ENCODE results near the gene DEDD2.

DEDD2 gene

DNA sequence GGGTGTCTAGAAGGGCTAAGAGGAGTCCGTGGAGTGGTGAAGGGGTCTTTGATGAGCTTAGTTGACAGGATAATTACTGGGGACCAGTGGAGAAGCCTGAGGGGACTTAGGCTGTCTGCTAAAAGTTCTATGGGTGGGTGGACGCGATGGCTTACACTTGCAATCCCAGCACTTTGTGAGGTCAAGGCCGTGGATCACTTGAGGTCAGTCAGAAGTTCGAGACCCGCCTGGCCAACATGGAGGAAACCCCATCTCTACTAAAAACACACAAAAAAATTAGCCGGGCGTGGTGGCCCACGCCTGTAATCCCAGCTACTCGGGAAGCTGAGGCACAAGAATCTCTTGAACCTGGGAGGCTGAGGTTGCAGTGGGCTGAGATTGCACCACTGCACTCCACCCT is 27.8 kb upstream of the DEDD2 start:
- H2BK15ac ChIP-seq (replicated peaks; ENCODE audit: low read depth) = no peak overlapping the region
- no peak for DNase-seq
- H3K9ac ChIP-seq (ENCODE audit: low read length) = peak overlapping the region; percentile 28
- H4K8ac ChIP-seq (ENCODE audit: low read depth, low read length) = no peak overlapping the region
- H2AK5ac ChIP-seq (ENCODE audit: low read length) = no peak overlapping the region
- H3K4me3 ChIP-seq (ENCODE audit: low read length) = no peak overlapping the region
- H3K23ac ChIP-seq (ENCODE audit: low read length) = no peak overlapping the region
- H3K18ac ChIP-seq (ENCODE audit: low read length) = no peak overlapping the region
- H3K79me1 ChIP-seq (ENCODE audit: low read length) = peaks cover 18% of the 10 kb centered on the region
- peak overlapping the region; percentile 49 for H3K56ac ChIP-seq (ENCODE audit: low read length)
- H3K27me3 ChIP-seq (ENCODE audit: insufficient read depth, low read length, poor library complexity) = no peaks in the 10 kb centered on the region
- no peaks in the 10 kb centered on the region for H3K4me1 ChIP-seq (ENCODE audit: control insufficient read depth, low read depth, low read length)
- H3K36me3 ChIP-seq (ENCODE audit: control insufficient read depth, insufficient read depth, low read length) = peaks cover 8% of the 10 kb centered on the region
- no peak overlapping the region for H4K5ac ChIP-seq (ENCODE audit: low read length)
- H3K4me2 ChIP-seq (ENCODE audit: low read length) = no peak overlapping the region
- no peak overlapping the region for H2BK5ac ChIP-seq (ENCODE audit: low read length)
- no peak overlapping the region for H3K4ac ChIP-seq (ENCODE audit: low read depth, low read length)
- H3K27ac ChIP-seq (ENCODE audit: low read depth, low read length) = no peak overlapping the region
- no CpG with 5 or more reads among the region's 10 CpGs for whole genome bisulfite sequencing (ENCODE audit: extremely low coverage, insufficient coverage, low lambda C conversion rate)
- peaks cover 14% of the 10 kb centered on the region for H3K79me2 ChIP-seq (ENCODE audit: control insufficient read depth, insufficient read depth, low read length)
- no peak overlapping the region for H2BK120ac ChIP-seq (ENCODE audit: low read depth, low read length)

DNA sequence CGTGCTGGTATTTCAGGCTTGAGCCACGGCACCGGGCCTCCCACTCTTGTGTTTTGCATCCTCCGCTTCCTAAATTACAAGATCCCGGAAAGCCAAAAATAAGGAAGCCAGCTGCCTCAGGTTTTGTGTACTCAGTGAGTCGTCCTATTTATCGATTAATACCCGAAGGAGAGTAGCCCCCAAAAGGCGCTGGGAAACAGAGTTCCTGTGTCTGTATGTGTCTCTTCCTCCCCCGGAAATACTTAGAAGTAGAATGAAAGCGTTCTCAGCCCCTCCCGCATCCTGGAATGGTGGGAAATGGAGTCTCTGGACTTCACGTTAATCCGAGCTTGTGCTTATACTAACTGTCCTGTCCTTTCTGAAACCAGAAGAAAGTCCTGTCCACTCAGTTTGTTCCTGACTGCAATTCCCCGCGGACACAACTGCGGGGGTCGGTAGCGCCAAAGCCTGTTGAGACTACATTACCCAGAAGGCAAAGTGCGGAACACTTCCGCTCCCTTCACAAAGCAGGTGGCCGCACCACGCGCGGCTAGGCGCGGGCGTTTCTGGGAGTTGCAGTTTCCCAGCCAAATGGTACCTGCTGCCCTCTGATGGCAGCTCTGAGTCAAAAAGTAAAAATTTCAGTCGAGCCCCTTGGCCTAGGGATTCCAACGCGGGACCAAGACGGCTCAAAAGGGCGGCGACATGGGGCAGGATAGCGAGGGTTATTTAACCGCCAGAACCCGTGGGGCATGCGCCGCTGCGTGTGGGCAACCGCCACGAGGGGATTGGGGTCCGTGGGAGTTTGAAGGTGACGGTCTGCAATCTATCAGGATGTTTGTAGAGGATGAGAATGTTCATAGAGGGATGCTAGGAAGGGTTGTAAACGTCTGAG is 27.1 kb upstream of the DEDD2 start:
- no CpG with 5 or more reads among the region's 45 CpGs for WGBS (ENCODE audit: extremely low coverage, insufficient coverage, low lambda C conversion rate)
- DNase-seq = peak; percentile 98
- H2BK120ac ChIP-seq (ENCODE audit: low read depth, low read length) = no peak overlapping the region
- peak overlapping the region; percentile 19 for H3K18ac ChIP-seq (ENCODE audit: low read length)
- H3K4me1 ChIP-seq (ENCODE audit: control insufficient read depth, low read depth, low read length) = no peaks in the 10 kb centered on the region
- H3K56ac ChIP-seq (ENCODE audit: low read length) = peak overlapping the region; percentile 71
- no peak overlapping the region for H4K8ac ChIP-seq (ENCODE audit: low read depth, low read length)
- peak overlapping the region; percentile 66 for H3K9ac ChIP-seq (ENCODE audit: low read length)
- no peak overlapping the region for H2AK5ac ChIP-seq (ENCODE audit: low read length)
- H4K5ac ChIP-seq (ENCODE audit: low read length) = no peak overlapping the region
- H2BK5ac ChIP-seq (ENCODE audit: low read length) = no peak overlapping the region
- H3K79me2 ChIP-seq (ENCODE audit: control insufficient read depth, insufficient read depth, low read length) = peaks cover 12% of the 10 kb centered on the region
- peak overlapping the region; percentile 26 for H3K4ac ChIP-seq (ENCODE audit: low read depth, low read length)
- no peak overlapping the region for H3K27ac ChIP-seq (ENCODE audit: low read depth, low read length)
- peaks cover 17% of the 10 kb centered on the region for H3K79me1 ChIP-seq (ENCODE audit: low read length)
- H3K4me2 ChIP-seq (ENCODE audit: low read length) = peak overlapping the region; percentile 70
- peaks cover 4% of the 10 kb centered on the region for H3K36me3 ChIP-seq (ENCODE audit: control insufficient read depth, insufficient read depth, low read length)
- no peaks in the 10 kb centered on the region for H3K27me3 ChIP-seq (ENCODE audit: insufficient read depth, low read length, poor library complexity)
- no peak overlapping the region for H2BK15ac ChIP-seq (replicated peaks; ENCODE audit: low read depth)
- no peak overlapping the region for H3K23ac ChIP-seq (ENCODE audit: low read length)
- peak overlapping the region; percentile 5 for H3K4me3 ChIP-seq (ENCODE audit: low read length)

DNA sequence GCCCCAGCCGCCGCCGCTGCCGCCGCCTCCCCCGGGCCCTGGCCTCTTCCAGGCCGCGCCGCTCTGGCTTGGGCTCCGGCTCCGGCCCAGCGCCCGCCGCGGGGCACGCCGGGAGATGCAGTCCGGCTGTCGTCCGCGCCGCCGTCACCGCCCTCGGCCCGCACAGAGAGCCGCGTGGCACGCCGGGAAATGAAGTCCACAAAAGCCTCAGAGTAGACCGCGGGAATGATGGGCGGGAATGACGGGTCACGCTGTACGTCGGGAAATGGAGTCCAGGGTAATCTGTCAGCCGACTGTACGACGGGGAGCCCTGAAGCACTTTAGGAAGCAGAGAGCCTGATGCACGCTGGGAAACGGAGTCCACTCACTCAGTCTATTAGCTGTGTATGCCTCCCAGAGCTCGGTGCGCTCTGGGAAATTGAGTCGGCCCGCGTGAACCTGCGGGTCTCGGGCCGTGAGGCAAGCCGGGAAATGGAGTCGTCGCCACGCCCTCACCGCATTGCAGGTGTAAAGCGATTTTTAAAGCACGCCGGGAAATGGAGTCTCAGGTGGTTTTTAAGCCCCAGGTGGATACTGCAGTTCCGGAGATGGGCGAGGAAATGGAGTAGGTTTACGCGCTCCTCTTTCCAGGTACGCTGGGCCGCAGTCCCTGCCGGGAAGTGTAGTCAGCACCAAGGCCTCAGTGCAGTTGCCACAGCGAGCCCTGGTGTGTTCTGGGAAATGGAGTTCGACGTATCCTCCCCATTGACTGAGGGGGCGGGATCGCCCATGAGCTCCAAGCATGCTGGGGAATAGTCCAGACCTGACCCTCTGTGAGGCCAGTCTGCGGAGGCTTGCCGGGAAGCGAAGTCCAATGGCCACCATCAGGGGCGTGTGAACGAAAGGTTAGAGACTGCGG is 25.3 kb upstream of the DEDD2 start, which contains the start of gene GSK3A:
TSS of gene GSK3A (minus strand) at position 91 of the 898 bp plus-strand sequence. CDS start 137 bp downstream, outside the sequence.
- Histone ChIP-seq H3K4me3 (ENCODE audit: low read length) (peak within 1 kb of the TSS; percentile 88), H4K5ac (ENCODE audit: low read length) (peak within 1 kb of the TSS; percentile 84), H3K27me3 (ENCODE audit: insufficient read depth, low read length, poor library complexity) (no peaks in the 10 kb centered on the region), H3K4ac (ENCODE audit: low read depth, low read length) (peak within 1 kb of the TSS; percentile 74), H3K79me1 (ENCODE audit: low read length) (peaks cover 20% of the 10 kb centered on the region), H3K4me1 (ENCODE audit: control insufficient read depth, low read depth, low read length) (no peaks in the 10 kb centered on the region), H2BK5ac (ENCODE audit: low read length) (peak within 1 kb of the TSS; percentile 44), H3K27ac (ENCODE audit: low read depth, low read length) (peak within 1 kb of the TSS; percentile 37), H3K36me3 (ENCODE audit: control insufficient read depth, insufficient read depth, low read length) (peaks cover 3% of the 10 kb centered on the region), H3K23ac (ENCODE audit: low read length) (no peak within 1 kb of the TSS), H3K4me2 (ENCODE audit: low read length) (peak within 1 kb of the TSS; percentile 58), H3K18ac (ENCODE audit: low read length) (peak within 1 kb of the TSS; percentile 96), H2BK120ac (ENCODE audit: low read depth, low read length) (peak within 1 kb of the TSS; percentile 61), H3K56ac (ENCODE audit: low read length) (peak within 1 kb of the TSS; percentile 93), H4K8ac (ENCODE audit: low read depth, low read length) (no peak within 1 kb of the TSS), H3K79me2 (ENCODE audit: control insufficient read depth, insufficient read depth, low read length) (peaks cover 12% of the 10 kb centered on the region), H2AK5ac (ENCODE audit: low read length) (peak within 1 kb of the TSS; percentile 22), H2BK15ac (replicated peaks; ENCODE audit: low read depth) (no peak within 1 kb of the TSS), H3K9ac (ENCODE audit: low read length) (peak within 1 kb of the TSS; percentile 95)
- DNase-seq = peak; percentile 100
- WGBS (ENCODE audit: extremely low coverage, insufficient coverage, low lambda C conversion rate) = no CpG with 5 or more reads among the region's 76 CpGs

DNA sequence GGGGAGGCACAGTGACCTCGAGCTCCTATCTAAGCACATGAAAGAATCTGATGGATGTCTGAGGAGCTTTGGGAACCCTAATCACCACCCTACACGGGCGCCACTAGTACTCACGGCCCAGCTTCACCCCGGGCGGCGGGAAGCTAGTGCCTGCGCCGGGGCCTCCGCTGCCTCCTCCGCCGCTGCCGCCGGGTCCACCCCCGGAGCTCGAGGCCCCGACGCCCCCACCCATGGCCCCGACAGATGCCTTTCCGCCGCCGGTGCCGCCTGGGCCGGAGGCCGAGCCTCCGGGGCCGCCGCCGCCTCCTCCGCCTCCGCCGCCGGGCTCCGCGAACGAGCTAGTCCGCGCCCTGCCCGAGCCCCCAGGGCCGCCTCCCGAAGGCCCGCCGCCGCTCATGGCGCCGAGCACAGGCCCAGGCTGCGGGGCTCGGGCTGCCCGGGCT is 24.6 kb upstream of the DEDD2 start:
- Histone ChIP-seq H3K79me1 (ENCODE audit: low read length) (peaks cover 20% of the 10 kb centered on the region), H4K8ac (ENCODE audit: low read depth, low read length) (no peak overlapping the region), H4K5ac (ENCODE audit: low read length) (no peak overlapping the region), H3K4me3 (ENCODE audit: low read length) (peak overlapping the region; percentile 88), H3K4ac (ENCODE audit: low read depth, low read length) (peak overlapping the region; percentile 74), H3K4me1 (ENCODE audit: control insufficient read depth, low read depth, low read length) (no peaks in the 10 kb centered on the region), H3K9ac (ENCODE audit: low read length) (peak overlapping the region; percentile 95), H2BK15ac (replicated peaks; ENCODE audit: low read depth) (no peak overlapping the region), H3K4me2 (ENCODE audit: low read length) (peak overlapping the region; percentile 47), H2AK5ac (ENCODE audit: low read length) (peak overlapping the region; percentile 22), H2BK5ac (ENCODE audit: low read length) (no peak overlapping the region), H3K27ac (ENCODE audit: low read depth, low read length) (peak overlapping the region; percentile 37), H3K56ac (ENCODE audit: low read length) (peak overlapping the region; percentile 93), H3K23ac (ENCODE audit: low read length) (no peak overlapping the region), H3K79me2 (ENCODE audit: control insufficient read depth, insufficient read depth, low read length) (peaks cover 12% of the 10 kb centered on the region), H3K27me3 (ENCODE audit: insufficient read depth, low read length, poor library complexity) (no peaks in the 10 kb centered on the region), H3K18ac (ENCODE audit: low read length) (peak overlapping the region; percentile 96), H3K36me3 (ENCODE audit: control insufficient read depth, insufficient read depth, low read length) (peaks cover 2% of the 10 kb centered on the region), H2BK120ac (ENCODE audit: low read depth, low read length) (peak overlapping the region; percentile 61)
- DNase-seq = no peak
- WGBS (ENCODE audit: extremely low coverage, insufficient coverage, low lambda C conversion rate) = no CpG with 5 or more reads among the region's 49 CpGs

DNA sequence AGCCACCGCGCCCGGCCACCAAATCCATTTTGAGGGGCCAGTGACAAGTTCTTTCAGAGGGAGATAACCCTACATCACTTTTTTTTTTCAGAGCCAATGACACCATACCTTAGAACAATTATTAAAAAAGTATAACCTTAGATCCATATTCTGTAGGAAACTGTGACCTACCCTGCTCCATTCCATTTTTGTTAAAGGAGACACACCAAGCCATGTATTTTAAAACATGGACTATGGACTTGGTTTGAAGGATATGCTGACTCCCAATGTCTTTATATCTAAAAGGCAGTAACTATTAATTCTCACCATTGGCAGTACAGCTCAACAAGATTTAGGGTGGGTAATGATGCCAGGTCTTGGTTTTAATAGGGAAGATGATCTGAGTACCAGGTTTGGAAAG is 23.8 kb upstream of the DEDD2 start:
- no peak overlapping the region for H4K5ac ChIP-seq (ENCODE audit: low read length)
- no peak overlapping the region for H3K18ac ChIP-seq (ENCODE audit: low read length)
- no peak overlapping the region for H3K27ac ChIP-seq (ENCODE audit: low read depth, low read length)
- H3K4me1 ChIP-seq (ENCODE audit: control insufficient read depth, low read depth, low read length) = no peaks in the 10 kb centered on the region
- peak overlapping the region; percentile 93 for H3K56ac ChIP-seq (ENCODE audit: low read length)
- H2BK120ac ChIP-seq (ENCODE audit: low read depth, low read length) = no peak overlapping the region
- peaks cover 12% of the 10 kb centered on the region for H3K79me2 ChIP-seq (ENCODE audit: control insufficient read depth, insufficient read depth, low read length)
- H2BK15ac ChIP-seq (replicated peaks; ENCODE audit: low read depth) = no peak overlapping the region
- no peak overlapping the region for H3K4ac ChIP-seq (ENCODE audit: low read depth, low read length)
- no CpG with 5 or more reads among the region's 3 CpGs for WGBS (ENCODE audit: extremely low coverage, insufficient coverage, low lambda C conversion rate)
- no peak overlapping the region for H2AK5ac ChIP-seq (ENCODE audit: low read length)
- peaks cover under 1% of the 10 kb centered on the region for H3K36me3 ChIP-seq (ENCODE audit: control insufficient read depth, insufficient read depth, low read length)
- H4K8ac ChIP-seq (ENCODE audit: low read depth, low read length) = no peak overlapping the region
- H3K27me3 ChIP-seq (ENCODE audit: insufficient read depth, low read length, poor library complexity) = no peaks in the 10 kb centered on the region
- peak overlapping the region; percentile 95 for H3K9ac ChIP-seq (ENCODE audit: low read length)
- H3K23ac ChIP-seq (ENCODE audit: low read length) = no peak overlapping the region
- H2BK5ac ChIP-seq (ENCODE audit: low read length) = no peak overlapping the region
- peak overlapping the region; percentile 88 for H3K4me3 ChIP-seq (ENCODE audit: low read length)
- peaks cover 20% of the 10 kb centered on the region for H3K79me1 ChIP-seq (ENCODE audit: low read length)
- H3K4me2 ChIP-seq (ENCODE audit: low read length) = peak overlapping the region; percentile 47
- no peak for DNase-seq

Measured in mesendoderm (in vitro differentiated cells).